Fibroblast of skin of right quadriceps (primary cell): ENCODE measurements around the gene ONECUT1.
A peak's percentile ranks its signal among the peaks of the same experiment; 100 is the strongest.

ENCODE experiments used
- DNase-seq: peaks from one replicate; pipeline ENCODE4 v3.0.0-alpha.2; 2013

The ONECUT1 gene

GRCh38 chr15:52796753-52797520 lies 6.8 kb upstream of the ONECUT1 start:
- no peak for DNase-seq

GRCh38 chr15:52796228-52796521 lies 6.0 kb upstream of the ONECUT1 start:
- no peak for DNase-seq

- DNase-seq: no peak
Observed at GRCh38 chr15:52795464-52796227, 5.5 kb upstream of the ONECUT1 start.

GRCh38 chr15:52794665-52795463 lies 4.7 kb upstream of the ONECUT1 start:
- DNase-seq: no peak

- DNase-seq: no peak
Observed at GRCh38 chr15:52791776-52792175, 1.6 kb upstream of the ONECUT1 start.

- peak; percentile 5 for DNase-seq
Observed at GRCh38 chr15:52790941-52791751, 1.0 kb upstream of the ONECUT1 start.

GRCh38 chr15:52789601-52790168 lies 451 bp downstream of the ONECUT1 start:
- peak; percentile 2 for DNase-seq

- DNase-seq: no peak
Observed at GRCh38 chr15:52789008-52789600, 1.0 kb downstream of the ONECUT1 start.

GRCh38 chr15:52788099-52788986 lies 1.8 kb downstream of the ONECUT1 start:
- DNase-seq: no peak

GRCh38 chr15:52787549-52788098 lies 2.5 kb downstream of the ONECUT1 start:
- DNase-seq: no peak

- DNase-seq: no peak
Observed at GRCh38 chr15:52787123-52787503, 3.0 kb downstream of the ONECUT1 start.

- DNase-seq: no peak
Observed at GRCh38 chr15:52786436-52787122, 3.6 kb downstream of the ONECUT1 start.

GRCh38 chr15:52785672-52786406 lies 4.3 kb downstream of the ONECUT1 start:
- DNase-seq: no peak

GRCh38 chr15:52784799-52785671 lies 5.1 kb downstream of the ONECUT1 start:
- no peak for DNase-seq

GRCh38 chr15:52783929-52784798 lies 6.0 kb downstream of the ONECUT1 start:
- DNase-seq: no peak

GRCh38 chr15:52783191-52783829 lies 6.8 kb downstream of the ONECUT1 start:
- peak; percentile 2 for DNase-seq

- no peak for DNase-seq
Observed at GRCh38 chr15:52782514-52782913, 7.6 kb downstream of the ONECUT1 start.
